GM21515 (cell line): ENCODE data around the gene YWHAQ.
A peak's percentile ranks its signal among the peaks of the same experiment; 100 is the strongest.
"Not testable (repeated sequence)": the region's sequence is repeated elsewhere in the genome, so short reads cannot be mapped to it uniquely, and the experiment has no call there.

Source experiments
- ATAC-seq: cut with Tn5 transposase; IDR thresholded peaks from one replicate; pipeline ENCODE4 v1.9.1; 2021; ENCODE audit not compliant: unreplicated experiment

Gene YWHAQ

DNA sequence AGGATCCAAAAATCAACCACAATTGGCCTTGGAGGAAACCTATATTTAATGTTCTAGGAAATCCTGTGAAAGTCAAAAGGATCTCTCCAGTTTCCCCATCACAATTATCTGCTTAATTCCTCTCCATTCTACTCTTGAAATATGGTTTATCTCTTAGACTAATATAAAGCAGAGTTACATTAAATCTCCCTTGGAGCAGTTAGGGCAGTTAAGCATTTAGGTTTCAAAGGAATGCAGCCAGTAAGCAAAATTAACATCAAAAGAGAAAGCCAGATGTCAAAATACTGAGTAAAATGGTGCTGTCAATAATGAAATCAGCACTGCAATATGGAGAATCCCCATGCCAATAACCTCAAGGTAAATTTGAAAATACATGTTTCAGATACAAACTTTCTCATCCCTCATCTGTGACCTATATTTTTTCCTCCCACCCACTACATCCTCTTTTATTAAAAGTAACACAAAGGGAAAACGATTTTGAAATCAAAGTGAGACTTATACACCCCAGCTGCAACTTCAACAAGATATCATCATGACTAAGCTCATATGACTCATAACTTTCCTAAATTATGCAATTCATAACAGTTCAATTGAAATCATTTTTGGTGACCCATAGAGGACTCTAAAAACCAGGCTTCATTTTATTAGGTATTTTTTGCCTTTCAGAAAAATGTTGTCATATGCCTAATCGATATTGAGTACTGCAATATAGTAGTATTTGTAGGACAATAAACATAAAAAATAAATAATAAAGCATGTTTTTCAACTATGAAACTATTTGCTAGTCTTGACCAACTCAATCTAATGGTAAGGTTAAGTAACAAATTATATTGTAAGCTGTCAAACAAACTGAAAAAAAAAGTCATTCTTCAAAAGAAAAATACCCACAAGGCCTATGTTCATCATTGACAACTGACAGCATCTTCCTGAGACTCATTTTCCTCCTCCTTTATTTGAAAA lies 78.3 kb downstream of the YWHAQ start:
- no peak for ATAC-seq

DNA sequence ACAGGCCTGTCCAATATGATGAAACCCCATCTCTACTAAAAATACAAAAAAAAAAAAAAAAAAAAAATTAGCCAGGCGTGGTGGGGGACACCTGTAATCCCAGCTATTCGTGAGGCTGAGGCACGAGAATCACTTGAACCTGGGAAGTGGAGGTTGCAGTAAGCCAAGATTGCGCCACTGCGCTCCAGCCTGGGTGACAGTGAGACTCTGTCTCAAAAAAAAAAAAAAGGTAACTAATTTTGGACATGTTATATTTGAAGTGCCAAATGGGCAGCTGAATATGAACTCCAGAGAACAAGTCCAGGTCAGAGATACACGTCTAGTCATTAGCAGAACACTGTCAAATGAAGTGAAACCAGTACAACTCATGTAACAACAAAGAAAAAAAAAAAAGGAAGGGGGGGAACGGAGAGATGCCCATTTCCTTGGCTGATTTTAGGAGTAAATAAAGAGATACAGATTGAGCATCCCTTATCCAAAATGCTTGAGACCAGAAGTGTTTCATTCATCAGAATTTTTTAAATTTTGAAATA lies 79.9 kb downstream of the YWHAQ start:
- ATAC-seq: not testable (repeated sequence)

DNA sequence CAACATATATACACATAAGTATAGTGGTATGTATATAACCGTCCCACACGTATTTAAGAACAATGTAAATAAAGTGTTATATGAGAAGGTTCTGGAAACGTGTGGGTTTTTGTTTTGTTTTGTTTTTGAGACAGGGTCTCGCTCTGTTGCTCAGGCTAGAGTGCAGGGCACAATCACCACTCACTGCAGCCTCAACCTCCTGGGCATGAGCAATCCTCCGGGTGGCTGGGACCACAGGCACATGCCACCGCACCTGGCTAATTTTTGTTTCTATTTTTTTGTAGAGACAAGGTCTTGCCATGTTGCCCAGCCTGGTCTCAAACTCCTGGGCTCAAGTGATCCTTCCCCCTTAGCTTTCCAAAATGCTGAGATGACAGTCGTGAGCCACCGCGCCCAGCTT lies 81.4 kb downstream of the YWHAQ start:
- ATAC-seq: no peak

DNA sequence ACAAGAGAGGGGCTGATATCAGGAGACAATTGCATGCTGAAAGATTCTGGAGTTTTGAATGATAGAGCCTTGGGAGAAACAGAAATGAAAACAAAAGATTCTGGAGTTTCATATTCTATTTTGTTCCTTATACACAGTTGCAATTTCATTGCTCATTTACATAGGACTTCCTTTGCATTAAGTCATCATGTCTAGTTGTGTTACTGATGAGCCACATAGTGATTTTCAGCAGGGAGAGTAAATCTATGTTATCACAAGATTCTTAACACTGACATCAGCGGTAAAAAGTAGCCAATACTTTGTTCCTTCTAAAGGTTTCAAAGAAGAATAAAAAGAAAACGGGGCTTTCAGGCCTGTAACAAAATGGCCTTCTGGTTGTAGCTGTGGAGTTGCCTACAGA lies 82.3 kb downstream of the YWHAQ start:
- ATAC-seq: peak; percentile 57

DNA sequence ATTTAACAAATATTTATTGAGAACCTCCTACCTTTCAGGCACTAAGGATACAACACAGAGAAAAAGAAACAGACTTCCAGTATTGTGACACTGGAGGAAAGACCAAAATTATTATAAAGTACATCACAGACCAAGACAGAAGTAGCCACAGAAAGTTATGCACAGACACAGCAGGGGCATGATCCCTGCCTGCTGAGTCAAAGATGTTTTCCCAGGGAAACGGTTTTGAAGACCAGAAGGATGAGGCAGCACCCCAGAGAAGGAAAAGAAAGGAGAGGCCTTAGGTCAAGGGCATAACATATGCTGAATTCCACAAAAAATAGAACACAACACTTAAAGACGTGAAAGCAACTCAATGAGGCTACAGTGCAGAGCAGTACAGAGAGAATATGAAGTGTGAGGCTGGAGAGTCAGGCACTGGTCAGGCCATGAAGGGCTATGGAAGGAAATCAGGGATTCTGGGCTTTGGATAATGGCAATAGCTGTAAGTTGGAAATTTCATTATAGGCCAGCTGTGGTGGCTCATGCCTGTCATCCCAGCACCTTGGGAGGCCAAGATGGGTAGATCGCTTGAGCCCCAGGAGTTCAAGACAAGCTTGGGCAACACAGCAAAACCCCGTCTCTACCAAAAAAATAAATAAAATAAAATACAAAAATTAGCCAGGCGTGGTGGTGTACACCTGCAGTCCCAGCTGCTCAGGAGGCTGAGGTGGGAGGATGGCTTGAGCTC lies 83.4 kb downstream of the YWHAQ start:
- ATAC-seq: no peak

DNA sequence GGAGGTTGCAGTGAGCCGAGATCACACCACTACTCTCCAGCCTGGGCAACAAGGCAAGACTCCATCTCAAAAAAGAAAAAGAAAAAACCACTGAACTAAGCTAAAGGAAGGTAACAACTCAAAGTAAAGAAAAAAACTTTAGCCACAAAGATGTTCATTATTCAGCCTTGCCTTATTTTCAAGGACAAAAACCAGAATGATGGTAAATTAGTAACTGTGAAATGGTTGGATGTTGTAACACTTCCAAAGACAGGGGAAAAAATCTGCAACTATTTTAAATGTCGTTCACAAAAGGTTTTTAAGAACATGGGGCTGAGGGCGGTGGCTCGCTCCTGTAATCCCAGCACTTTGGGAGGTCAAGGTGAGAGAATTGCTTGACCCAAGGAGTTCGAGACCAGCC lies 85.3 kb downstream of the YWHAQ start:
- ATAC-seq: no peak

DNA sequence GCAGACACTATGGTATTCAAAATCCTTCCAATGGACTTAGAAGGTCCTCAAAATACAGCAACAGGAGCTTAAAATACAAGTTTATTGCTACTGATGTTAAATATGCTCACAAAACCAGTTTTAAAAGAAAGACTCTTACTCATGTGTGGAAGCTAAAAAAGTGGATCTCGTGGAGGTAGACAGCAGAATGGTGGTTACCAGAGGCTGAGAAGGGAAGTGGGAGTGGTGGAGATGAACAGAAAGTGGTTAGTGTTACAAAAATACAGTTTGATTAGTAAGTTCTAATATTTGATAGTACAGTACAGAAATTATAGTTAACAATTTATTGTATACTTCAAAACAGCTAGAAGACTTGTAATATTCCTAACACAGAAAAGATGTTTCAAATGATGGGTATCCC lies 87.2 kb downstream of the YWHAQ start:
- ATAC-seq: no peak

DNA sequence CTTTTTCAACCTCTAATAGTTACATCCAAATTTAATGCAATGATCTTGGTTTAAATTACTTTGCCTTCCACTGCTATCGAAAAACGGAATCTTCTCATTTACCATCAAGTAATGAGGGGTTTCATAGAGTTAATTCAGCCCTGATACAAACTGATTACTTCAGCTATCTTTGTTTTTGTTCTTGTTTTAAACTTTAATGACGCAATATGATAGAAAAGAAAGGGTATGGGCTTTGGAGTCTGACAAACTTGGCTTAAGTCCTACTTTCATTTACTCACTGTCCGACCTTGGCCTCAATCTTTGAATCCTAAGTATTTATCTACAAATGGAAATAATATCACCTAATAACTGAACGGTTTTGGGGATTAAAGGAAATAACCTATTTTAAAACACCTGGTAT lies 91.3 kb downstream of the YWHAQ start:
- ATAC-seq: no peak

DNA sequence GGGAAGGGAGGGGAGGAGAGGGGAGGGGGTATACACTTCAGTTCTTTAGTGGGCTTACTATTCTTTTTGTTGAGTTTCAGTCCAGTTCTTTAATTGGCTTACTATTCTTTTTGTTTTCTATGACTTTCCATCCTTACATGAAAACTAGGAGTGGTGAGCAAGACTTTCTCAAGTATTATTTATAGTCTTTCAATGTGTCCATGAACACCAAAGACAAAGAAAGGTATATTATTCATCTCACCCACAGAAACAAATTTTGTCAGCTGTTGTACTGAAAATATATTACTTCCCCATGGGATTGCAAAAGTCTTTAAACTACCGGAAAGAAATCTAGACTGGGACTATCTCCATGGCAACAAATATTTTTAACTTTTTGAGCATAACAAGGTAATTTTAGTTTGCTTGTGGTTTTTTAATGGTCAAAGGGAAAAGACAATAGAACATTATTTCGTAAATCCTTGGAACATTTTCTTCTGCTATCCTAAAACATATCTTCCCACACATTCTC lies 92.7 kb downstream of the YWHAQ start:
- ATAC-seq: no peak

DNA sequence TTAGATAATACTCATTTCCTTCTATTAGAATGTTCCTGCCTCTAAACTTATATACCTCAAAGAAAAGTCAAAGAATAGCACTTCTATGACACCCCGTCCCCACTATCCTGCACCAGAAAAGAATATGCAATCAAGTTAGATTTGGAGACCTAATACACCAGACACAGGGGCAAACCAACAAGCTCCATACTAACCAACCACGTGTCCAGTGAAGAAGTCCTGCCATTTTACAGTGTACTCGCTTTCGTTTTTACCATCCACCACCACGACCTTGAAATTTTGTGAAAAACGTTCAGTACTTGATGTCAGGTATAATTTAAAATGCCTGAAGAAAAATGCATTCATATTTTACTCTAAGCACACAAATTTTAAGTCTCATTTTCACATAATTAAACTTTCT lies 94.3 kb downstream of the YWHAQ start:
- no peak for ATAC-seq

DNA sequence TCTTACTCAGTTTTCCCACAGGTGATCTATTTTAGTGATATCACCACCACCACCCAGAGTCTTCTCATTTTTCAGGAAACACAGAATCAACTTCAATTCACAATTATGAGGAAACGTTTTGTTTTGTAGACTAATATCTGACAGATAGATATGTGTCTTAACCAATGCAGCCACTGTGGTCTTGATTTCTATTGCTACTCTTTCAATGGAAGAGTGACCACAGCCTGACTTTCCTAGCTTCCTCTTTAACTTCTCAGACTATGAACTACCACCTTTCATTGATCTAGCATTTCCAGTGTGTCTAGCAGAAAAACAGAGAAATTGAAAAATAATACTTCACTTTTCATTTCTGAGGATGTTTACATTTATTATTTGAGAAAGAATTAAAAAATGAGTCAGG lies 95.6 kb downstream of the YWHAQ start:
- ATAC-seq: no peak
